B cell (primary cell): ENCODE results near the gene SPECC1. TPM values are rescaled to one million over a fixed set of nuclear protein-coding genes. Genes with fewer than 3 reads are reported as not detected.

Experiments used
- ATAC-seq: fragments of 200-7000 bp; cut with Tn5 transposase; one replicate; pipeline ENCODE4 v1.10.0; 2021; ENCODE audit warnings: low read depth, mild to moderate bottlenecking, moderate number of reproducible peaks, moderate library complexity
- CTCF ChIA-PET: fragments of 350-600 bp; sonication (Branson Sonifier 250); formaldehyde crosslinking; loops from one replicate; lab custom pipeline; 2021; ENCODE audit warnings: antibody characterized with exemption, inconsistent platforms; lab: Charles Lee
- POLR2A ChIA-PET: fragments of 350-600 bp; sonication (Branson Sonifier 250); formaldehyde crosslinking; loops from one replicate; lab custom pipeline; 2021; ENCODE audit warnings: antibody characterized with exemption; lab: Charles Lee
- DNase-seq: peaks from one replicate; pipeline ENCODE4 v3.0.0; 2013
- H2AFZ ChIP-seq: 2 replicates; pipeline ENCODE4 v1.6.1; 2012; ENCODE audit warnings: mild to moderate bottlenecking, low read depth, low read length; ENCODE audit not compliant: insufficient read depth, poor library complexity, severe bottlenecking
- H3K27ac ChIP-seq, 2 donors: 1 replicate in 1 of 2; 2 replicates in 1 of 2; pipeline ENCODE4 v1.5.1; 2012 to 2013; ENCODE audit warnings: low read length in 2 of 2, mild to moderate bottlenecking in 2 of 2, moderate library complexity in 1 of 2
- H3K27me3 ChIP-seq, 4 experiments: fragments of 200-600 bp in 1 of 4; sonication (generic) in 1 of 4; replicated peaks in 1 of 4; 1 replicate in 2 of 4; 2 replicates in 2 of 4; pipeline versions ENCODE4 v1.6.1 to v1.7.0; 2013 to 2016; ENCODE audit warnings: low read length in 3 of 4, mild to moderate bottlenecking in 2 of 4, mixed read lengths in 1 of 4, moderate library complexity in 1 of 4; ENCODE audit not compliant: insufficient read depth in 4 of 4, control insufficient read depth in 3 of 4; ENCODE audit errors: control extremely low read depth in 1 of 4
- H3K36me3 ChIP-seq, 2 experiments: replicated peaks in 1 of 2; 1 replicate in 1 of 2; 2 replicates in 1 of 2; pipeline versions ENCODE4 v1.6.1 to v1.7.1; 2013; ENCODE audit warnings: low read length in 1 of 2; ENCODE audit not compliant: insufficient read depth in 2 of 2, control insufficient read depth in 1 of 2; ENCODE audit errors: control extremely low read depth in 1 of 2, extremely low read depth in 1 of 2
- H3K4me1 ChIP-seq, 2 donors: fragments of 200-600 bp in 1 of 2; sonication (generic) in 1 of 2; 1 replicate in 1 of 2; 2 replicates in 1 of 2; pipeline versions ENCODE4 v1.5.1 to v1.6.1; 2013 to 2017; ENCODE audit warnings: low read length in 2 of 2; ENCODE audit not compliant: control insufficient read depth in 2 of 2, insufficient read depth in 2 of 2
- H3K4me2 ChIP-seq: replicated peaks from 2 replicates; pipeline ENCODE3; 2012; ENCODE audit warnings: mild to moderate bottlenecking, low read depth, low read length; ENCODE audit not compliant: poor library complexity, severe bottlenecking
- H3K4me3 ChIP-seq, 5 experiments: fragments of 200-600 bp in 1 of 5; sonication (generic) in 1 of 5; 1 replicate in 3 of 5; 2 replicates in 2 of 5; pipeline versions ENCODE4 v1.5.1 to v1.7.0; 2011 to 2016; ENCODE audit warnings: low read length in 4 of 5, mild to moderate bottlenecking in 4 of 5, low read depth in 2 of 5, control low read depth in 1 of 5, moderate library complexity in 1 of 5; ENCODE audit not compliant: insufficient read depth in 1 of 5; ENCODE audit errors: control extremely low read depth in 1 of 5, extremely low read depth in 1 of 5
- H3K79me2 ChIP-seq: fragments of 200-600 bp; sonication (generic); one replicate; pipeline ENCODE4 v1.6.0; 2016; ENCODE audit warnings: low read length; ENCODE audit not compliant: control insufficient read depth, insufficient read depth
- H3K9ac ChIP-seq: fragments of 200-600 bp; sonication (generic); 2 replicates; pipeline ENCODE4 v1.6.1; 2017; ENCODE audit warnings: mild to moderate bottlenecking, low read length, moderate library complexity
- H3K9me3 ChIP-seq, 3 donors: one replicate each; pipeline versions ENCODE4 v1.6.1 to v1.7.1; 2013; ENCODE audit warnings: low read length in 2 of 3; ENCODE audit not compliant: control insufficient read depth in 2 of 3, insufficient read depth in 1 of 3; ENCODE audit errors: control extremely low read depth in 1 of 3
- H4K20me1 ChIP-seq: 2 replicates; pipeline ENCODE4 v1.6.0; 2012; ENCODE audit warnings: mild to moderate bottlenecking, low read length; ENCODE audit not compliant: insufficient read depth, control insufficient read depth, poor library complexity, severe bottlenecking
- H3K27ac Mint-ChIP-seq: one replicate; pipeline ENCODE4 v1.8.0; 2021; ENCODE audit warnings: mixed read lengths
- H3K27me3 Mint-ChIP-seq: one replicate; pipeline ENCODE4 v1.8.0; 2021; ENCODE audit warnings: mixed read lengths
- H3K4me1 Mint-ChIP-seq: one replicate; pipeline ENCODE4 v1.8.0; 2021; ENCODE audit warnings: mixed read lengths
- H3K4me3 Mint-ChIP-seq: one replicate; pipeline ENCODE4 v1.8.0; 2021; ENCODE audit warnings: mixed read lengths
- H3K9me3 Mint-ChIP-seq: one replicate; pipeline ENCODE4 v1.8.0; 2022; ENCODE audit warnings: mixed read lengths; ENCODE audit not compliant: insufficient read depth
- CTCF ChIP-seq: fragments of 200-600 bp; IDR thresholded peaks from one replicate; pipeline ENCODE4 v1.8.0; 2022; ENCODE audit warnings: antibody characterized with exemption, mild to moderate bottlenecking
- EZH2 ChIP-seq: IDR thresholded peaks from 2 replicates; pipeline ENCODE4 v1.6.1; 2012; ENCODE audit warnings: borderline replicate concordance, low read depth, mild to moderate bottlenecking, moderate library complexity, low read length; ENCODE audit not compliant: insufficient read depth, poor library complexity, severe bottlenecking
- WGBS: methylation state at CpG from one replicate; pipeline ENCODE4 v1.1.5; 2013; ENCODE audit warnings: missing lambda C conversion rate; ENCODE audit not compliant: insufficient coverage; 5-methylcytosine and 5-hydroxymethylcytosine counted together
- intact Hi-C: fragments of 100-400 bp; cut with micrococcal nuclease; formaldehyde crosslinking; loops from one replicate; pipeline ENCODE4 v1.10.0; 2022
- polyA plus RNA-seq: library from polyadenylated mRNA; depleted of rRNA; stranded (reverse); fragments of >200 nt; gene quantifications from 2 replicates; pipeline ENCODE4 v1.2.3, GENCODE V29; 2012
- total RNA-seq, 2 donors: library from RNA; stranded (reverse); fragments of 120-200 nt in 1 of 2; gene quantifications; 1 replicate in 1 of 2; 2 replicates in 1 of 2; pipeline versions ENCODE4 v1.2.3 to v1.2.4, GENCODE V29; 2013 to 2022

Gene SPECC1
- total and polyA plus RNA-seq, 2 donors (not counting 1 experiment from before 2014, with no cell fraction given), result 4.6 to 7.4 TPM

GRCh38 chr17:20087538-20088250, 78.5 kb downstream of the SPECC1 start:
- H2AFZ ChIP-seq, result no peak overlapping the region
- no peak overlapping the region for H3K4me2 ChIP-seq
- Mint-ChIP-seq H3K27me3 (peaks cover 3% of the 10 kb centered on the region), H3K9me3 (no peaks in the 10 kb centered on the region), H3K4me3 (no peak overlapping the region), H3K4me1 (no peaks in the 10 kb centered on the region), H3K27ac (no peak overlapping the region)
- TF ChIP-seq EZH2 (no peak), CTCF (no peak)
- POLR2A ChIA-PET, result no interaction called here
- DNase-seq (no peak), ATAC-seq (no peak)
- CTCF ChIA-PET, result interaction anchor here (0.5 kb wide), 1 partner anchor 844 kb away, joined by 3 read pairs; no protein-coding TSS in a partner anchor
- H3K79me2 ChIP-seq, result no peaks in the 10 kb centered on the region
- 78% methylated on average over 5 of the region's 6 CpGs for WGBS
- no peak overlapping the region for H3K27ac ChIP-seq
- H3K27me3 ChIP-seq, result no peaks in the 10 kb centered on the region
- no peaks in the 10 kb centered on the region for H4K20me1 ChIP-seq
- no peaks in the 10 kb centered on the region for H3K36me3 ChIP-seq
- H3K9me3 ChIP-seq, result peaks cover 0 to 3% (median 0%) of the 10 kb centered on the region in 3 donors
- intact Hi-C loops, result no loop called here
- no peak overlapping the region for H3K4me3 ChIP-seq
- H3K9ac ChIP-seq, result no peak overlapping the region
- no peaks in the 10 kb centered on the region for H3K4me1 ChIP-seq

- Histone ChIP-seq H3K27ac (no peak overlapping the region), H2AFZ (no peak overlapping the region), H3K4me1 (no peaks in the 10 kb centered on the region), H3K9ac (no peak overlapping the region), H3K4me3 (no peak overlapping the region), H3K79me2 (no peaks in the 10 kb centered on the region), H3K9me3 (peaks cover 0 to 3% (median 0%) of the 10 kb centered on the region in 3 donors), H3K27me3 (no peaks in the 10 kb centered on the region), H3K4me2 (no peak overlapping the region), H3K36me3 (no peaks in the 10 kb centered on the region), H4K20me1 (no peaks in the 10 kb centered on the region)
- TF ChIP-seq EZH2 (no peak), CTCF (no peak)
- Mint-ChIP-seq H3K27ac (no peak overlapping the region), H3K4me3 (no peak overlapping the region), H3K4me1 (no peaks in the 10 kb centered on the region), H3K27me3 (peaks cover 15% of the 10 kb centered on the region), H3K9me3 (no peaks in the 10 kb centered on the region)
- DNase-seq (no peak), ATAC-seq (no peak)
- WGBS, result 65% methylated on average over 8 of the region's 15 CpGs
- intact Hi-C loops, result no loop called here
- ChIA-PET POLR2A (interaction anchor here (0.7 kb wide), 1 partner anchor 15 kb away, joined by 3 read pairs; no protein-coding TSS in a partner anchor), CTCF (interaction anchor here (1.5 kb wide), 1 partner anchor 31 kb away, joined by 3 read pairs; no protein-coding TSS in a partner anchor)
These were observed 80.8 kb downstream of the SPECC1 start for GRCh38 chr17:20089756-20090547.
